ENCODE results near the gene CHAC1.

DNA sequence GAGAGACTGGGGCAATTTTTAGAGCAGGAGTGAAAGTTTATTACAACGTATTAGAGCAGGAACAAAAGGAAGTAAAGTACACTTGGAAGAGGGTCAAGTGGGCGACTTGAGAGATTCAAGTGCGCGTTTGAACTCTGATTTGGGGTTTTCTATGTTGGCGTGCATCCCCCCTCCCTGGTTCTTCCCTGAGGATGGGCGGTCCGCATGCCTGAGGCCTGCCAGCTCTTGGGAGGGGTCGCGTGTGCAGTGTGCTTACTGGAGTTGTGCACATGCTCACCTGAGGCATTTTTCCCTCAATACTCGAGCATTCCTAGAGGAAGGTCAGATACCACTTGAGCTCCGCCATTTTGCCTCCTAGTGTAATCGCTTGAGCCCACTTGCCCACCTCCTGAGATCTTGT is 10.4 kb upstream of the CHAC1 start:
- TF ChIP-seq, protein P1, sequence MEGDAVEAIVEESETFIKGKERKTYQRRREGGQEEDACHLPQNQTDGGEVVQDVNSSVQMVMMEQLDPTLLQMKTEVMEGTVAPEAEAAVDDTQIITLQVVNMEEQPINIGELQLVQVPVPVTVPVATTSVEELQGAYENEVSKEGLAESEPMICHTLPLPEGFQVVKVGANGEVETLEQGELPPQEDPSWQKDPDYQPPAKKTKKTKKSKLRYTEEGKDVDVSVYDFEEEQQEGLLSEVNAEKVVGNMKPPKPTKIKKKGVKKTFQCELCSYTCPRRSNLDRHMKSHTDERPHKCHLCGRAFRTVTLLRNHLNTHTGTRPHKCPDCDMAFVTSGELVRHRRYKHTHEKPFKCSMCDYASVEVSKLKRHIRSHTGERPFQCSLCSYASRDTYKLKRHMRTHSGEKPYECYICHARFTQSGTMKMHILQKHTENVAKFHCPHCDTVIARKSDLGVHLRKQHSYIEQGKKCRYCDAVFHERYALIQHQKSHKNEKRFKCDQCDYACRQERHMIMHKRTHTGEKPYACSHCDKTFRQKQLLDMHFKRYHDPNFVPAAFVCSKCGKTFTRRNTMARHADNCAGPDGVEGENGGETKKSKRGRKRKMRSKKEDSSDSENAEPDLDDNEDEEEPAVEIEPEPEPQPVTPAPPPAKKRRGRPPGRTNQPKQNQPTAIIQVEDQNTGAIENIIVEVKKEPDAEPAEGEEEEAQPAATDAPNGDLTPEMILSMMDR (IDR thresholded peaks at IDR 0.05) = no peak
- TF ChIP-seq ZSCAN20 (CRISPR knock-in tag; IDR thresholded peaks at IDR 0.05) (no peak), MAZ (IDR thresholded peaks at IDR 0.05; ENCODE audit: borderline replicate concordance, low read depth, low read length) (no peak), POLR2A (IDR thresholded peaks at IDR 0.05; ENCODE audit: low read length) (no peak), EP300 (IDR thresholded peaks at IDR 0.05) (no peak), RAD21 (conservative IDR thresholded peaks at IDR 0.05 in 1 of 2, IDR thresholded peaks at IDR 0.05 in 1 of 2) (no peak), FOXS1 (CRISPR knock-in tag; IDR thresholded peaks at IDR 0.05) (no peak), ESRRA (IDR thresholded peaks at IDR 0.05; ENCODE audit: borderline replicate concordance, low read length) (no peak), BHLHE40 (IDR thresholded peaks at IDR 0.05; ENCODE audit: low read depth, low read length) (no peak)
- TF ChIP-seq, protein P2, sequence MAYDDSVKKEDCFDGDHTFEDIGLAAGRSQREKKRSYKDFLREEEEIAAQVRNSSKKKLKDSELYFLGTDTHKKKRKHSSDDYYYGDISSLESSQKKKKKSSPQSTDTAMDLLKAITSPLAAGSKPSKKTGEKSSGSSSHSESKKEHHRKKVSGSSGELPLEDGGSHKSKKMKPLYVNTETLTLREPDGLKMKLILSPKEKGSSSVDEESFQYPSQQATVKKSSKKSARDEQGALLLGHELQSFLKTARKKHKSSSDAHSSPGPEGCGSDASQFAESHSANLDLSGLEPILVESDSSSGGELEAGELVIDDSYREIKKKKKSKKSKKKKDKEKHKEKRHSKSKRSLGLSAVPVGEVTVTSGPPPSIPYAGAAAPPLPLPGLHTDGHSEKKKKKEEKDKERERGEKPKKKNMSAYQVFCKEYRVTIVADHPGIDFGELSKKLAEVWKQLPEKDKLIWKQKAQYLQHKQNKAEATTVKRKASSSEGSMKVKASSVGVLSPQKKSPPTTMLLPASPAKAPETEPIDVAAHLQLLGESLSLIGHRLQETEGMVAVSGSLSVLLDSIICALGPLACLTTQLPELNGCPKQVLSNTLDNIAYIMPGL (CRISPR knock-in tag; IDR thresholded peaks at IDR 0.05; ENCODE audit: borderline replicate concordance) = no peak
- TF ChIP-seq, protein P3, sequence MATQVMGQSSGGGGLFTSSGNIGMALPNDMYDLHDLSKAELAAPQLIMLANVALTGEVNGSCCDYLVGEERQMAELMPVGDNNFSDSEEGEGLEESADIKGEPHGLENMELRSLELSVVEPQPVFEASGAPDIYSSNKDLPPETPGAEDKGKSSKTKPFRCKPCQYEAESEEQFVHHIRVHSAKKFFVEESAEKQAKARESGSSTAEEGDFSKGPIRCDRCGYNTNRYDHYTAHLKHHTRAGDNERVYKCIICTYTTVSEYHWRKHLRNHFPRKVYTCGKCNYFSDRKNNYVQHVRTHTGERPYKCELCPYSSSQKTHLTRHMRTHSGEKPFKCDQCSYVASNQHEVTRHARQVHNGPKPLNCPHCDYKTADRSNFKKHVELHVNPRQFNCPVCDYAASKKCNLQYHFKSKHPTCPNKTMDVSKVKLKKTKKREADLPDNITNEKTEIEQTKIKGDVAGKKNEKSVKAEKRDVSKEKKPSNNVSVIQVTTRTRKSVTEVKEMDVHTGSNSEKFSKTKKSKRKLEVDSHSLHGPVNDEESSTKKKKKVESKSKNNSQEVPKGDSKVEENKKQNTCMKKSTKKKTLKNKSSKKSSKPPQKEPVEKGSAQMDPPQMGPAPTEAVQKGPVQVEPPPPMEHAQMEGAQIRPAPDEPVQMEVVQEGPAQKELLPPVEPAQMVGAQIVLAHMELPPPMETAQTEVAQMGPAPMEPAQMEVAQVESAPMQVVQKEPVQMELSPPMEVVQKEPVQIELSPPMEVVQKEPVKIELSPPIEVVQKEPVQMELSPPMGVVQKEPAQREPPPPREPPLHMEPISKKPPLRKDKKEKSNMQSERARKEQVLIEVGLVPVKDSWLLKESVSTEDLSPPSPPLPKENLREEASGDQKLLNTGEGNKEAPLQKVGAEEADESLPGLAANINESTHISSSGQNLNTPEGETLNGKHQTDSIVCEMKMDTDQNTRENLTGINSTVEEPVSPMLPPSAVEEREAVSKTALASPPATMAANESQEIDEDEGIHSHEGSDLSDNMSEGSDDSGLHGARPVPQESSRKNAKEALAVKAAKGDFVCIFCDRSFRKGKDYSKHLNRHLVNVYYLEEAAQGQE (IDR thresholded peaks at IDR 0.05) = no peak
